Right cardiac atrium (tissue), 5 donors: ENCODE data around the gene ALG9. TPM values are rescaled to one million over a fixed set of nuclear protein-coding genes. Genes with fewer than 3 reads are reported as not detected.
"Not testable (repeated sequence)": the region's sequence is repeated elsewhere in the genome, so short reads cannot be mapped to it uniquely, and the experiment has no call there.

ENCODE experiments used
- ATAC-seq, 2 donors: fragments of 200-7000 bp; cut with Tn5 transposase; one replicate each; pipeline versions ENCODE4 v1.8.0 to v1.9.1; 2020; ENCODE audit warnings: moderate library complexity in 2 of 2, mild to moderate bottlenecking in 1 of 2
- DNase-seq, 3 donors: peaks; one replicate each; pipeline ENCODE4 v3.0.0-alpha.2; 2020
- H3K27ac ChIP-seq: one replicate; pipeline ENCODE4 v1.5.1; 2013; ENCODE audit warnings: mild to moderate bottlenecking, low read length, control low read depth, moderate library complexity
- H3K27me3 ChIP-seq: one replicate; pipeline ENCODE4 v1.6.1; 2013; ENCODE audit not compliant: control insufficient read depth, insufficient read depth
- H3K4me1 ChIP-seq: one replicate; pipeline ENCODE4 v1.6.1; 2013; ENCODE audit warnings: low read length; ENCODE audit not compliant: control insufficient read depth, insufficient read depth
- H3K4me3 ChIP-seq: one replicate; pipeline ENCODE4 v1.5.1; 2013; ENCODE audit warnings: low read length, control low read depth
- H3K9me3 ChIP-seq: one replicate; pipeline ENCODE4 v1.6.1; 2013; ENCODE audit warnings: low read length; ENCODE audit not compliant: control insufficient read depth
- WGBS: extraction: QIAGEN DNeasy Blood & Tissue Kit; methylation state at CpG from one replicate; pipeline ENCODE4 v1.1.7; 2013; 5-methylcytosine and 5-hydroxymethylcytosine counted together
- intact Hi-C, 4 donors: fragments of 100-400 bp; cut with DNase I; formaldehyde crosslinking; loops; one replicate each; pipeline versions ENCODE4 v1.11.0 to v1.14.0; 2022 to 2023
- polyA plus RNA-seq: library from polyadenylated mRNA; stranded (reverse); fragments of 200-250 nt; gene quantifications from one replicate; pipeline ENCODE4 v1.2.3, GENCODE V29; 2013
- total RNA-seq, 4 donors: library from RNA; stranded (reverse); fragmentation: NEBNext Ultra II Directional; extraction: Animal tissue kit (Norgen Biotek cat#: 25700); gene quantifications; one replicate each; pipeline ENCODE4 v1.2.1, GENCODE V29; 2021
- donor health status: healthy with polysubstance abuse.
- donor health status: DM: no; HTN: yes; CAD: no.
- donor health status: DM: no; HTN: no; CAD: no.
- donor health status: DM: no; HTN: yes; CAD: no; lungs with severe emphysema.
- donor health status: DM: yes; HTN: yes; CAD: no.

The ALG9 gene
- total and polyA plus RNA-seq, 5 donors, result 16.3 to 84.9 (median 22.8) TPM

GRCh38 chr11:111911563-111912401 lies 40.4 kb upstream of the ALG9 start, which contains the start of gene CRYAB:
Gene CRYAB, minus strand, starts transcription at chr11:111911770. Its CDS starts 46 bp downstream, at chr11:111911724.
- H3K4me1 ChIP-seq, result no peaks in the 10 kb centered on the region
- intact Hi-C loops, result loop anchor here in 1 of 4 donors (5.0 kb wide), 1 partner anchor 34 kb away; the partner anchor contains the start of genes CFAP68 and FDXACB1

GRCh38 chr11:111910676-111911562 lies 39.5 kb upstream of the ALG9 start:
- H3K27me3 ChIP-seq, result no peaks in the 10 kb centered on the region
- H3K27ac ChIP-seq, result peak overlapping the region; percentile 96
- intact Hi-C loops, result loop anchor here in 1 of 4 donors (5.0 kb wide), 1 partner anchor 34 kb away; the partner anchor contains the start of genes CFAP68 and FDXACB1
- WGBS, result 35% methylated on average over 9 of the region's 9 CpGs
- H3K4me3 ChIP-seq, result peak overlapping the region; percentile 87
- H3K4me1 ChIP-seq, result no peaks in the 10 kb centered on the region
- peak; percentile 8 to 34 for ATAC-seq
- peak in 2 of 3 donors; percentile 64 to 78 for DNase-seq
- no peaks in the 10 kb centered on the region for H3K9me3 ChIP-seq

More at GRCh38 chr11:111911563-111912401, 40.4 kb upstream of the ALG9 start, which contains the start of gene CRYAB:
- Histone ChIP-seq H3K27ac (peak within 1 kb of the TSS; percentile 96), H3K27me3 (no peaks in the 10 kb centered on the region), H3K4me3 (peak within 1 kb of the TSS; percentile 87), H3K9me3 (no peaks in the 10 kb centered on the region)
- WGBS, result 23% methylated on average over 17 of the region's 17 CpGs
- DNase-seq (peak; percentile 91 to 96 (median 95)), ATAC-seq (peak; percentile 85 to 87)

GRCh38 chr11:111909378-111909777 lies 38.0 kb upstream of the ALG9 start:
- Histone ChIP-seq H3K27ac (peak overlapping the region; percentile 96), H3K9me3 (no peaks in the 10 kb centered on the region), H3K4me1 (no peaks in the 10 kb centered on the region), H3K4me3 (peak overlapping the region; percentile 87), H3K27me3 (no peaks in the 10 kb centered on the region)
- no peak for ATAC-seq
- intact Hi-C loops, result no loop called here
- no peak for DNase-seq
- 50% methylated on average over 5 of the region's 5 CpGs for WGBS

GRCh38 chr11:111908639-111909305 lies 37.4 kb upstream of the ALG9 start:
- Histone ChIP-seq H3K4me3 (peak overlapping the region; percentile 87), H3K9me3 (no peaks in the 10 kb centered on the region), H3K4me1 (no peaks in the 10 kb centered on the region), H3K27me3 (no peaks in the 10 kb centered on the region), H3K27ac (peak overlapping the region; percentile 57)
- no peak for DNase-seq
- intact Hi-C loops, result no loop called here
- WGBS, result 58% methylated on average over 5 of the region's 5 CpGs
- ATAC-seq, result no peak

- DNase-seq (no peak), ATAC-seq (peak in 1 of 2 donors; percentile 11)
- H3K9me3 ChIP-seq, result no peaks in the 10 kb centered on the region
- intact Hi-C loops, result no loop called here
- no peak overlapping the region for H3K27ac ChIP-seq
- H3K27me3 ChIP-seq, result no peaks in the 10 kb centered on the region
- no peaks in the 10 kb centered on the region for H3K4me1 ChIP-seq
- WGBS, result 86% methylated on average over 1 of the region's 1 CpG
- H3K4me3 ChIP-seq, result no peak overlapping the region
Observed at GRCh38 chr11:111906680-111907079, 35.3 kb upstream of the ALG9 start.

GRCh38 chr11:111905411-111905810 lies 34.0 kb upstream of the ALG9 start:
- intact Hi-C loops, result no loop called here
- ATAC-seq (peak; percentile 62 to 69), DNase-seq (no peak)
- no peaks in the 10 kb centered on the region for H3K4me1 ChIP-seq
- no peaks in the 10 kb centered on the region for H3K27me3 ChIP-seq
- no peaks in the 10 kb centered on the region for H3K9me3 ChIP-seq
- no peak overlapping the region for H3K27ac ChIP-seq
- WGBS, result 24% methylated on average over 2 of the region's 2 CpGs
- H3K4me3 ChIP-seq, result no peak overlapping the region

GRCh38 chr11:111886844-111887243 lies 15.5 kb upstream of the ALG9 start:
- Histone ChIP-seq H3K4me3 (no peak overlapping the region), H3K4me1 (no peaks in the 10 kb centered on the region), H3K27me3 (no peaks in the 10 kb centered on the region), H3K9me3 (no peaks in the 10 kb centered on the region), H3K27ac (no peak overlapping the region)
- DNase-seq (no peak), ATAC-seq (no peak)
- WGBS, result 91% methylated on average over 2 of the region's 2 CpGs
- intact Hi-C loops, result no loop called here

GRCh38 chr11:111886032-111886431 lies 14.7 kb upstream of the ALG9 start:
- no peak for DNase-seq
- Histone ChIP-seq H3K4me3 (no peak overlapping the region), H3K9me3 (no peaks in the 10 kb centered on the region), H3K27ac (no peak overlapping the region), H3K27me3 (no peaks in the 10 kb centered on the region), H3K4me1 (no peaks in the 10 kb centered on the region)
- no peak for ATAC-seq
- intact Hi-C loops, result no loop called here
- WGBS, result 92% methylated on average over 4 of the region's 4 CpGs

GRCh38 chr11:111885053-111885452 lies 13.7 kb upstream of the ALG9 start:
- WGBS, result 69% methylated on average over 4 of the region's 4 CpGs
- DNase-seq, H3K4me3 ChIP-seq, H3K9me3 ChIP-seq, H3K27ac ChIP-seq, ATAC-seq, intact Hi-C loops, H3K4me1 ChIP-seq, H3K27me3 ChIP-seq: not testable (repeated sequence)

- no peak for ATAC-seq
- H3K27me3 ChIP-seq, result no peaks in the 10 kb centered on the region
- H3K9me3 ChIP-seq, result no peaks in the 10 kb centered on the region
- intact Hi-C loops, result loop anchor here in 1 of 4 donors (5.0 kb wide), 1 partner anchor 40 kb away; no protein-coding TSS in a partner anchor
- DNase-seq, result no peak
- H3K4me3 ChIP-seq, result no peak overlapping the region
- no peaks in the 10 kb centered on the region for H3K4me1 ChIP-seq
- H3K27ac ChIP-seq, result no peak overlapping the region
- whole genome bisulfite sequencing, result 78% methylated on average over 5 of the region's 5 CpGs
Observed at GRCh38 chr11:111882202-111882601, 10.8 kb upstream of the ALG9 start.
